RWPE1 (cell line): ENCODE data around the gene RYR3.

ENCODE experiments used
- CTCF ChIA-PET: fragments of 350-600 bp; sonication (Branson Sonifier 250); formaldehyde crosslinking; extraction: SDS; loops from one replicate; lab custom pipeline; 2021; lab: Yijun Ruan, JAX
- POLR2A ChIA-PET: fragments of 400-600 bp; formaldehyde crosslinking; extraction: SDS; loops from one replicate; lab custom pipeline; 2020; ENCODE audit warnings: antibody characterized with exemption; ENCODE audit not compliant: low non-redundant PET; lab: Yijun Ruan, JAX
- DNase-seq: peaks from one replicate; pipeline ENCODE4 v3.0.0; 2012; ENCODE audit warnings: low spot score
- H3K27ac ChIP-seq: fragments of 450-650 bp; 2 replicates; pipeline ENCODE4 v1.5.1; 2017
- CTCF ChIP-seq: fragments of 450-650 bp; conservative IDR thresholded peaks from 2 replicates; pipeline ENCODE4 v1.5.1; 2017; ENCODE audit warnings: low read depth, mild to moderate bottlenecking

Gene RYR3

GRCh38 chr15:33795070-33795469 is 484.3 kb downstream of the RYR3 start:
- ChIA-PET POLR2A (no interaction called here), CTCF (interaction anchor here (0.5 to 0.6 kb wide), 2 partner anchors 28 to 65 kb away, joined by 3 to 5 read pairs; no protein-coding TSS in a partner anchor)
- no peak for DNase-seq
- no peak overlapping the region for H3K27ac ChIP-seq
- TF ChIP-seq CTCF: no peak

GRCh38 chr15:33797651-33798050 is 486.9 kb downstream of the RYR3 start:
- CTCF ChIA-PET: no interaction called here
- POLR2A ChIA-PET: no interaction called here
- no peak for TF ChIP-seq CTCF
- no peak for DNase-seq
- no peak overlapping the region for H3K27ac ChIP-seq

GRCh38 chr15:33801954-33802353 is 491.2 kb downstream of the RYR3 start:
- no peak overlapping the region for H3K27ac ChIP-seq
- POLR2A ChIA-PET: no interaction called here
- CTCF ChIA-PET: interaction anchor here (0.9 kb wide), 1 partner anchor 109 kb away, joined by 3 read pairs; no protein-coding TSS in a partner anchor
- DNase-seq: no peak
- TF ChIP-seq CTCF: no peak

- no peak for DNase-seq
- ChIA-PET CTCF (no interaction called here), POLR2A (no interaction called here)
- no peak for TF ChIP-seq CTCF
- no peak overlapping the region for H3K27ac ChIP-seq
Measured at GRCh38 chr15:33807665-33808064, 496.9 kb downstream of the RYR3 start.

GRCh38 chr15:33808720-33809457 is 498.1 kb downstream of the RYR3 start:
- ChIA-PET CTCF (no interaction called here), POLR2A (no interaction called here)
- no peak for DNase-seq
- no peak overlapping the region for H3K27ac ChIP-seq
- TF ChIP-seq CTCF: no peak

GRCh38 chr15:33810073-33810595 is 499.4 kb downstream of the RYR3 start:
- DNase-seq: no peak
- no peak for TF ChIP-seq CTCF
- POLR2A ChIA-PET: interaction anchor here (0.6 kb wide), 1 partner anchor 9 kb away, joined by 3 read pairs; no protein-coding TSS in a partner anchor
- CTCF ChIA-PET: no interaction called here
- H3K27ac ChIP-seq: no peak overlapping the region
